Fibroblast of villous mesenchyme (primary cell): Measurements from ENCODE around the gene NRXN3. TPM values are rescaled to one million over a fixed set of nuclear protein-coding genes. Genes with fewer than 3 reads are reported as not detected.

Experiments used
- DNase-seq: peaks from one replicate; pipeline ENCODE4 v3.0.0-alpha.2; 2010; ENCODE audit warnings: low read depth
- H3K4me3 ChIP-seq: 2 replicates; pipeline ENCODE4 v1.5.1; 2011; ENCODE audit warnings: low read depth, mild to moderate bottlenecking, low read length
- total RNA-seq: library from RNA; depleted of rRNA; stranded (reverse); fragments of >200 nt; gene quantifications from 2 replicates; pipeline ENCODE4 v1.2.3, GENCODE V29; 2012
- TF ChIP-seq, protein P1 (sequence below): IDR thresholded peaks from 2 replicates; pipeline ENCODE4 v1.5.1; 2012; ENCODE audit warnings: low read depth, mild to moderate bottlenecking, low read length; ENCODE audit not compliant: insufficient read depth

The NRXN3 gene
- total RNA-seq, 1 donor, result 7.3 TPM

- DNase-seq, result no peak
- no peak overlapping the region for H3K4me3 ChIP-seq
- TF ChIP-seq, protein P1, sequence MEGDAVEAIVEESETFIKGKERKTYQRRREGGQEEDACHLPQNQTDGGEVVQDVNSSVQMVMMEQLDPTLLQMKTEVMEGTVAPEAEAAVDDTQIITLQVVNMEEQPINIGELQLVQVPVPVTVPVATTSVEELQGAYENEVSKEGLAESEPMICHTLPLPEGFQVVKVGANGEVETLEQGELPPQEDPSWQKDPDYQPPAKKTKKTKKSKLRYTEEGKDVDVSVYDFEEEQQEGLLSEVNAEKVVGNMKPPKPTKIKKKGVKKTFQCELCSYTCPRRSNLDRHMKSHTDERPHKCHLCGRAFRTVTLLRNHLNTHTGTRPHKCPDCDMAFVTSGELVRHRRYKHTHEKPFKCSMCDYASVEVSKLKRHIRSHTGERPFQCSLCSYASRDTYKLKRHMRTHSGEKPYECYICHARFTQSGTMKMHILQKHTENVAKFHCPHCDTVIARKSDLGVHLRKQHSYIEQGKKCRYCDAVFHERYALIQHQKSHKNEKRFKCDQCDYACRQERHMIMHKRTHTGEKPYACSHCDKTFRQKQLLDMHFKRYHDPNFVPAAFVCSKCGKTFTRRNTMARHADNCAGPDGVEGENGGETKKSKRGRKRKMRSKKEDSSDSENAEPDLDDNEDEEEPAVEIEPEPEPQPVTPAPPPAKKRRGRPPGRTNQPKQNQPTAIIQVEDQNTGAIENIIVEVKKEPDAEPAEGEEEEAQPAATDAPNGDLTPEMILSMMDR, result no peak
Measured at GRCh38 chr14:78340250-78340649, 170.1 kb downstream of the NRXN3 start.

GRCh38 chr14:78341827-78342389 is 171.7 kb downstream of the NRXN3 start:
- TF ChIP-seq, protein P1, result no peak
- DNase-seq, result no peak
- H3K4me3 ChIP-seq, result no peak overlapping the region

GRCh38 chr14:78342879-78343278 is 172.7 kb downstream of the NRXN3 start:
- TF ChIP-seq, protein P1, result no peak
- H3K4me3 ChIP-seq, result no peak overlapping the region
- no peak for DNase-seq

DNA sequence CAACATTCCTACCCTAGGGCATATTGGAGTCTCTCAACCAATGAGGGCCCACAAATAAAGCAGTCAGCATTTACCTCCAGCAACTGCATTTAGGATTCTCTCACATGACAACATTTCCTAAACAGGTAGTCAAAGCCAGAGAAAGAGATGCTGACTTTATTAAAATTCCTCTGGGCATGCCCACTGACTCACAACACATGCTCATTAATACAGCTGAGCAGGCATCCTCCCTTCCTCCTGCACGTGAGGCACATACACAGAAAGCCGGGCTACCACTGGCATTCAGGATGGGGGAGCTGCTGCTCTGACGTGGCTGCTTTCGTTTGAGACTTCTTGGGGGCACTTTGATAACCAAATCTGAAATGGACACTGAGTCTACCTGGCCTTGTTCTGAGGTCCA is 174.1 kb downstream of the NRXN3 start:
- H3K4me3 ChIP-seq, result no peak overlapping the region
- TF ChIP-seq, protein P1, result no peak
- DNase-seq, result no peak

DNA sequence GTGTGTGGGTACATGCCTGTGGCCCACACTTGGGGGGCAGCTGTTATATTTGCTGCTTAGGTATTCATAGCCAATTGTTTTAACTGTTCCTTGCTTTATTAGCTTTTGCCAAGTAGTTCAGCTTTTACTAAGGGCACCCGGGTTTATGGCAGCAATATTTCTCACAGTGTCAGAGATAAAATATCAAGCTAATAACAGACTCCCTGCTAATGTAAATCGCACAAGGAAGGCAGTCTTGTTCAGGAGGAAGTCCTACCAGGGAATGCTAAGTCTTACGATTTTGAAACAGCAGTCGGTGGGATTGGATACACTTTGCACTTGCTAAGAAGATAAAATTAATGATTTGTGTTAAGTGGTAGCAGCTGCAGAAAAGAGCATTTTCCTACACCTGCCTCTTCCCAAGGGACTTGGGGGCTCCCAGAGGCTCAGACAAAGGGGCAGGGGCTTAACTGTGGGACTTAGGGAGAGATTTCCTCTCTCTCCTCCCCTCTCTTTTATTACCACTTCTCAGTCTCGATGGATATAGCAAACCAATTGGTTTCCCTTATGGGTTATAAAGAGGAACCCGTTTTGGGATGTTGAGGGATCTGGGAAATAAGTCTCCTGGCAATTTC is 175.1 kb downstream of the NRXN3 start:
- DNase-seq, result no peak
- no peak overlapping the region for H3K4me3 ChIP-seq
- TF ChIP-seq, protein P1, result no peak

- TF ChIP-seq, protein P1, result no peak
- no peak for DNase-seq
- H3K4me3 ChIP-seq, result no peak overlapping the region
Measured at GRCh38 chr14:78346747-78347146, 176.6 kb downstream of the NRXN3 start.

DNA sequence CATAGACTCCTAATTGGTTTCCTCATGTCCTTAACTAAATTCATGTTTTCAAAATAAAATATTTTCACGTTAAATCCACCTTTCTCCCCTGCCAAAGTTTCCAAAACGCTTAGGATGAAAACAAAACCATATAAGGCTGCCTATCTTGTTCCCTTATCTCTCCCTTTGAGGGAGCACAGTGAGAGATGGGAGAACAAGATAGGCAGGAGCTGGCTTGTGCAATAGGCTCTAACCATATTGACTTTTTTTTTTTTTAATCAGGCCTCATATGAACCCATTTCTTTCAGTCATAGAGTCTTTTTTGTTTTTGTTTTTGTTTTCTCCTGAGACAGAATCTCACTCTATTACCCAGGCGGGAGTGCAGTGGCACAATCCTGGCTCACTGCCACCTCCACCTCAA is 184.9 kb downstream of the NRXN3 start:
- DNase-seq, result no peak
- no peak overlapping the region for H3K4me3 ChIP-seq
- TF ChIP-seq, protein P1, result no peak
